ENCODE measurements around the gene DNAH2. TPM values are rescaled to one million over a fixed set of nuclear protein-coding genes. Genes with fewer than 3 reads are reported as not detected.
A peak's percentile ranks its signal among the peaks of the same experiment; 100 is the strongest.

The DNAH2 gene
- total and polyA plus RNA-seq, 2 of the 13 experiments (the other 11 are each of a cell fraction or from before 2014, with no cell fraction given), result not detected

DNA sequence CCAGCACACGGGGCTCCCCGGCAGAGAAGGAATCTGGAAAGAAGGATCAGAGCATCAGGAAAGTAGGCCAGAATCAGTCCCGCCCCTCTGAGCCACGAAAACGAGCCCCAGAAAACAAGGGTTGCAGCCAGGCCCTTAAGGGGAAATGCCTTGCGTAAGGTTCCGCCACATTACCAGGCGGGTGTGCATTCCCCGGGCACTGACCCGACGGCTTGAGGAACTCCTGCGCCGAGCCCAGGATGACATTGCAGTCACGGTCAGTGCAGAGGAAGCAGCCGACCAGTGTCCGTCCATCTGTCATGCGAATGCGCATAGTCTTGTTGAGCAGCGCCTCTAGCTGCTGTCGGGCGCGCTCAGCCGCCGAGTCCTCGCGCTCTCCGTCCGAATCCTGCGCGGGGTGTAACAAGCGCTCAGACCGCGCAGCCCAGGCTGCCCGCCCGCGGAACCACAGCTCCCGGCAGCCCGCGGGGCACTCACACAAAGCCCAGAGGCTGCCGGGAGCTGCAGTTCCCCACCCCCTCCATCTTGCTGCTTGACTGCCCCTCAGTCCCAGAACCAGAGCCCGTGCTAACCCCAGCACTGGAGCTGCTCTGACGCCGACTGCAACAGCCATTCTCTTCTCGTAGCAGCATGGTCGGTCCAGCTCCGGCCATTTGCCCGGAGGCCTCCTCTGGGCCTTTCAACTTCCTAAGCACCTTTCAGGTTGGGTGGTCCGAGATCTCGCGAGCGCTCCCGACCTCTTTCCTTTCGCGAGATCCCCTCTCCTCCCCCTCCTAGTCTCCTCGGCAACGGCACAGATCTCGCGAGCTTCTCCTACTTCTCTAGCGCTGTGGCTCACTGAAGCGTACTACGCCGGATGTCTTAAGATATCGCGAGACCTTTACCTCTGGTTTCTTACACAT is 139.5 kb downstream of the DNAH2 start, which contains the start of gene NAA38 (continued):
- peak; percentile 91 for TF ChIP-seq GABPB1 (CRISPR knock-in tag; IDR thresholded peaks at IDR 0.05)
- no peak for TF ChIP-seq ZNF576 (CRISPR knock-in tag; IDR thresholded peaks at IDR 0.05)
- TF ChIP-seq GTF2F1 (IDR thresholded peaks at IDR 0.05; ENCODE audit: low read length), result no peak
- TF ChIP-seq ZSCAN31 (CRISPR knock-in tag; IDR thresholded peaks at IDR 0.05; ENCODE audit: low read depth), result peak; percentile 65; the same call in 1 of the 2 replicates
- no peak; the same call in 1 of the 2 replicates for TF ChIP-seq EED (CRISPR knock-in tag; IDR thresholded peaks at IDR 0.05)
- no peak for TF ChIP-seq ZNF546 (CRISPR knock-in tag; conservative IDR thresholded peaks at IDR 0.05)
- peak; percentile 52 for TF ChIP-seq SALL1 (CRISPR knock-in tag; IDR thresholded peaks at IDR 0.05)
- 0 out of 2 replicates have a peak, but pooled peaks have one; percentile 50 for TF ChIP-seq ZIK1 (CRISPR knock-in tag; IDR thresholded peaks at IDR 0.05; ENCODE audit: borderline replicate concordance, low read depth)
- peak; percentile 43; the same call in 1 of the 2 replicates for TF ChIP-seq PHF20 (CRISPR knock-in tag; IDR thresholded peaks at IDR 0.05)
- TF ChIP-seq FOXP4 (CRISPR knock-in tag; IDR thresholded peaks at IDR 0.05), result peak; percentile 40; the same call in 1 of the 2 replicates
- no peak for TF ChIP-seq RORA (CRISPR knock-in tag; IDR thresholded peaks at IDR 0.05)
- TF ChIP-seq, protein P1, sequence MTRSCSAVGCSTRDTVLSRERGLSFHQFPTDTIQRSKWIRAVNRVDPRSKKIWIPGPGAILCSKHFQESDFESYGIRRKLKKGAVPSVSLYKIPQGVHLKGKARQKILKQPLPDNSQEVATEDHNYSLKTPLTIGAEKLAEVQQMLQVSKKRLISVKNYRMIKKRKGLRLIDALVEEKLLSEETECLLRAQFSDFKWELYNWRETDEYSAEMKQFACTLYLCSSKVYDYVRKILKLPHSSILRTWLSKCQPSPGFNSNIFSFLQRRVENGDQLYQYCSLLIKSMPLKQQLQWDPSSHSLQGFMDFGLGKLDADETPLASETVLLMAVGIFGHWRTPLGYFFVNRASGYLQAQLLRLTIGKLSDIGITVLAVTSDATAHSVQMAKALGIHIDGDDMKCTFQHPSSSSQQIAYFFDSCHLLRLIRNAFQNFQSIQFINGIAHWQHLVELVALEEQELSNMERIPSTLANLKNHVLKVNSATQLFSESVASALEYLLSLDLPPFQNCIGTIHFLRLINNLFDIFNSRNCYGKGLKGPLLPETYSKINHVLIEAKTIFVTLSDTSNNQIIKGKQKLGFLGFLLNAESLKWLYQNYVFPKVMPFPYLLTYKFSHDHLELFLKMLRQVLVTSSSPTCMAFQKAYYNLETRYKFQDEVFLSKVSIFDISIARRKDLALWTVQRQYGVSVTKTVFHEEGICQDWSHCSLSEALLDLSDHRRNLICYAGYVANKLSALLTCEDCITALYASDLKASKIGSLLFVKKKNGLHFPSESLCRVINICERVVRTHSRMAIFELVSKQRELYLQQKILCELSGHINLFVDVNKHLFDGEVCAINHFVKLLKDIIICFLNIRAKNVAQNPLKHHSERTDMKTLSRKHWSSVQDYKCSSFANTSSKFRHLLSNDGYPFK (CRISPR knock-in tag; IDR thresholded peaks at IDR 0.05; ENCODE audit: borderline replicate concordance), result no peak
- TF ChIP-seq CBX5 (CRISPR knock-in tag; IDR thresholded peaks at IDR 0.05; ENCODE audit: borderline replicate concordance), result peak; percentile 78; the same call in 1 of the 2 replicates
- TF ChIP-seq XRCC5 (optimal IDR thresholded peaks at IDR 0.05; ENCODE audit: low read length), result peak; percentile 43
- TF ChIP-seq ZNF280B (CRISPR knock-in tag; IDR thresholded peaks at IDR 0.05; ENCODE audit: borderline replicate concordance), result no peak
- no peak; the same call in 1 of the 2 replicates for TF ChIP-seq ZNF792 (CRISPR knock-in tag; IDR thresholded peaks at IDR 0.05)
- no peak for TF ChIP-seq ZNF577 (CRISPR knock-in tag; IDR thresholded peaks at IDR 0.05; ENCODE audit: borderline replicate concordance, low read depth)
- TF ChIP-seq HMG20B (CRISPR knock-in tag; conservative IDR thresholded peaks at IDR 0.05), result no peak
- TF ChIP-seq ATM (IDR thresholded peaks at IDR 0.05; ENCODE audit: borderline replicate concordance), result no peak
- TF ChIP-seq, protein P2, sequence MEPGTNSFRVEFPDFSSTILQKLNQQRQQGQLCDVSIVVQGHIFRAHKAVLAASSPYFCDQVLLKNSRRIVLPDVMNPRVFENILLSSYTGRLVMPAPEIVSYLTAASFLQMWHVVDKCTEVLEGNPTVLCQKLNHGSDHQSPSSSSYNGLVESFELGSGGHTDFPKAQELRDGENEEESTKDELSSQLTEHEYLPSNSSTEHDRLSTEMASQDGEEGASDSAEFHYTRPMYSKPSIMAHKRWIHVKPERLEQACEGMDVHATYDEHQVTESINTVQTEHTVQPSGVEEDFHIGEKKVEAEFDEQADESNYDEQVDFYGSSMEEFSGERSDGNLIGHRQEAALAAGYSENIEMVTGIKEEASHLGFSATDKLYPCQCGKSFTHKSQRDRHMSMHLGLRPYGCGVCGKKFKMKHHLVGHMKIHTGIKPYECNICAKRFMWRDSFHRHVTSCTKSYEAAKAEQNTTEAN (CRISPR knock-in tag; conservative IDR thresholded peaks at IDR 0.05), result peak; percentile 59; the same call in 1 of the 2 replicates
- no peak for TF ChIP-seq PHF5A (CRISPR knock-in tag; IDR thresholded peaks at IDR 0.05; ENCODE audit: low read depth, unreplicated experiment)
